ENCODE data around the gene WNT4.

DNA sequence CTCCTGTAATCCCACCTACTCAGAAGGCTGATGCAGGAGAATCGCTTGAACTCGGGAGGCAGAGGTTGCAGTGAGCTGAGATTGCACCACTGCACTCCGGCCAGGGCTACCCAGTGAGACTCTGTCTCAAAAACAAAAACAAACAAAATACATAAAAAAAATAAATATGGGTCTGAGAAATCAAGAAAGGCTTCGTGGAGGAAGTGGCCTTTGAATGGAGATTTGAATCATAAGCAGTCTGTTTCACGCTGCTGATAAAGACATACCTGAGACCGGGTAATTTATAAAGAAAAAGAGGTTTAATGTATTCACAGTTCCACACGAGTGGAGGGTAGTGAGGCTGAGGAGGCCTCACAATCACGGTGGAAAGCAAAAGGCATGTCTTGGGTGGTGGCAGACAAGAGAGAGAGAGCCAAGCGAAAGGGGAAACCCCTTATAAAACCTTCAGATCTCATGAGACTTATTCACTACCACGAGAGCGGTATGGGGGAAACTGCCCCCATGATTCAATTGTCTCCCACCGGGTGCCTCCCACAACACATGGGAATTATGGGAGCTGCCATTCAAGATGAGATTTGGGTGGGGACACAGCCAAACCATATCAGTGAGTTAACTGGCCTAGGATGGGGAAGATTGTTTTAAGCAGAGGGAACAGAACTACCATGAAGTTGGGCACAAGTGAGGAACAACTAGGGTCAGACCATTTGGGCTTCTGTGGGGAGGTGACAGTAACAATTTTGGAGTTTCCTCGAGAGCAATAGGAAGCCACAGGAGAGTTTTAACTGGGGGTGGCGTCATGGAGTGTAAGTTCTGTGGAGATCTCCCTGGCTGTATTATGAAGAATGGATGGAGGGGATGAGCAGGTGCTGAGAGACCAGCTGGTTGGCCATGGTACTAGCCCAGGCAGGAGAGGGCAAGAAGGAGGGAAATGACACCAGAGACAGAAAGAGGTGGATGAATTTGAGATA is 22.2 kb upstream of the WNT4 start:
- TF ChIP-seq, protein P1, sequence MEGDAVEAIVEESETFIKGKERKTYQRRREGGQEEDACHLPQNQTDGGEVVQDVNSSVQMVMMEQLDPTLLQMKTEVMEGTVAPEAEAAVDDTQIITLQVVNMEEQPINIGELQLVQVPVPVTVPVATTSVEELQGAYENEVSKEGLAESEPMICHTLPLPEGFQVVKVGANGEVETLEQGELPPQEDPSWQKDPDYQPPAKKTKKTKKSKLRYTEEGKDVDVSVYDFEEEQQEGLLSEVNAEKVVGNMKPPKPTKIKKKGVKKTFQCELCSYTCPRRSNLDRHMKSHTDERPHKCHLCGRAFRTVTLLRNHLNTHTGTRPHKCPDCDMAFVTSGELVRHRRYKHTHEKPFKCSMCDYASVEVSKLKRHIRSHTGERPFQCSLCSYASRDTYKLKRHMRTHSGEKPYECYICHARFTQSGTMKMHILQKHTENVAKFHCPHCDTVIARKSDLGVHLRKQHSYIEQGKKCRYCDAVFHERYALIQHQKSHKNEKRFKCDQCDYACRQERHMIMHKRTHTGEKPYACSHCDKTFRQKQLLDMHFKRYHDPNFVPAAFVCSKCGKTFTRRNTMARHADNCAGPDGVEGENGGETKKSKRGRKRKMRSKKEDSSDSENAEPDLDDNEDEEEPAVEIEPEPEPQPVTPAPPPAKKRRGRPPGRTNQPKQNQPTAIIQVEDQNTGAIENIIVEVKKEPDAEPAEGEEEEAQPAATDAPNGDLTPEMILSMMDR (IDR thresholded peaks at IDR 0.05) = no peak
- TF ChIP-seq SIN3A (IDR thresholded peaks at IDR 0.05; ENCODE audit: borderline replicate concordance, insufficient read depth, low read depth, low read length) (no peak), POLR2AphosphoS5 (IDR thresholded peaks at IDR 0.05; ENCODE audit: low read depth, low read length) (no peak)
- TF ChIP-seq, protein P2, sequence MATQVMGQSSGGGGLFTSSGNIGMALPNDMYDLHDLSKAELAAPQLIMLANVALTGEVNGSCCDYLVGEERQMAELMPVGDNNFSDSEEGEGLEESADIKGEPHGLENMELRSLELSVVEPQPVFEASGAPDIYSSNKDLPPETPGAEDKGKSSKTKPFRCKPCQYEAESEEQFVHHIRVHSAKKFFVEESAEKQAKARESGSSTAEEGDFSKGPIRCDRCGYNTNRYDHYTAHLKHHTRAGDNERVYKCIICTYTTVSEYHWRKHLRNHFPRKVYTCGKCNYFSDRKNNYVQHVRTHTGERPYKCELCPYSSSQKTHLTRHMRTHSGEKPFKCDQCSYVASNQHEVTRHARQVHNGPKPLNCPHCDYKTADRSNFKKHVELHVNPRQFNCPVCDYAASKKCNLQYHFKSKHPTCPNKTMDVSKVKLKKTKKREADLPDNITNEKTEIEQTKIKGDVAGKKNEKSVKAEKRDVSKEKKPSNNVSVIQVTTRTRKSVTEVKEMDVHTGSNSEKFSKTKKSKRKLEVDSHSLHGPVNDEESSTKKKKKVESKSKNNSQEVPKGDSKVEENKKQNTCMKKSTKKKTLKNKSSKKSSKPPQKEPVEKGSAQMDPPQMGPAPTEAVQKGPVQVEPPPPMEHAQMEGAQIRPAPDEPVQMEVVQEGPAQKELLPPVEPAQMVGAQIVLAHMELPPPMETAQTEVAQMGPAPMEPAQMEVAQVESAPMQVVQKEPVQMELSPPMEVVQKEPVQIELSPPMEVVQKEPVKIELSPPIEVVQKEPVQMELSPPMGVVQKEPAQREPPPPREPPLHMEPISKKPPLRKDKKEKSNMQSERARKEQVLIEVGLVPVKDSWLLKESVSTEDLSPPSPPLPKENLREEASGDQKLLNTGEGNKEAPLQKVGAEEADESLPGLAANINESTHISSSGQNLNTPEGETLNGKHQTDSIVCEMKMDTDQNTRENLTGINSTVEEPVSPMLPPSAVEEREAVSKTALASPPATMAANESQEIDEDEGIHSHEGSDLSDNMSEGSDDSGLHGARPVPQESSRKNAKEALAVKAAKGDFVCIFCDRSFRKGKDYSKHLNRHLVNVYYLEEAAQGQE (IDR thresholded peaks at IDR 0.05; ENCODE audit: insufficient read depth in 1 of 2, low read depth in 2 of 2, low read length in 1 of 2) = no peak
